Mesendoderm (in vitro differentiated cells): ENCODE measurements around the gene ADAM15.

Experiments
- DNase-seq: peaks from one replicate; pipeline ENCODE4 v3.0.0; 2013
- H2AK5ac ChIP-seq: 2 replicates; pipeline ENCODE4 v1.6.1; 2013; ENCODE audit warnings: low read length, inconsistent platforms
- H2BK120ac ChIP-seq: 2 replicates; pipeline ENCODE4 v1.6.1; 2013; ENCODE audit warnings: low read depth, mild to moderate bottlenecking, low read length, moderate library complexity, mixed read lengths
- H2BK15ac ChIP-seq: replicated peaks from 2 replicates; pipeline ENCODE4 v1.6.1; 2013; ENCODE audit warnings: low read depth, mild to moderate bottlenecking, moderate library complexity
- H2BK5ac ChIP-seq: 2 replicates; pipeline ENCODE4 v1.6.1; 2013; ENCODE audit warnings: low read length, inconsistent platforms
- H3K18ac ChIP-seq: 2 replicates; pipeline ENCODE4 v1.6.1; 2013; ENCODE audit warnings: mild to moderate bottlenecking, low read length, mixed read lengths
- H3K23ac ChIP-seq: one replicate; pipeline ENCODE4 v1.6.1; 2013; ENCODE audit warnings: low read length
- H3K27ac ChIP-seq: 2 replicates; pipeline ENCODE4 v1.5.1; 2013; ENCODE audit warnings: low read depth, mild to moderate bottlenecking, inconsistent platforms, low read length, moderate library complexity
- H3K27me3 ChIP-seq: 2 replicates; pipeline ENCODE4 v1.6.1; 2013; ENCODE audit warnings: low read length, control low read depth, mild to moderate bottlenecking, inconsistent platforms; ENCODE audit not compliant: insufficient read depth, poor library complexity
- H3K36me3 ChIP-seq: 2 replicates; pipeline ENCODE4 v1.6.1; 2013; ENCODE audit warnings: low read length, inconsistent platforms; ENCODE audit not compliant: control insufficient read depth, insufficient read depth
- H3K4ac ChIP-seq: one replicate; pipeline ENCODE4 v1.6.1; 2013; ENCODE audit warnings: low read depth, mild to moderate bottlenecking, low read length, moderate library complexity
- H3K4me1 ChIP-seq: 2 replicates; pipeline ENCODE4 v1.6.1; 2013; ENCODE audit warnings: low read depth, low read length, inconsistent platforms; ENCODE audit not compliant: control insufficient read depth
- H3K4me2 ChIP-seq: 2 replicates; pipeline ENCODE4 v1.6.1; 2013; ENCODE audit warnings: low read length
- H3K4me3 ChIP-seq: 2 replicates; pipeline ENCODE4 v1.5.1; 2013; ENCODE audit warnings: mild to moderate bottlenecking, low read length
- H3K56ac ChIP-seq: one replicate; pipeline ENCODE4 v1.6.1; 2013; ENCODE audit warnings: low read length
- H3K79me1 ChIP-seq: 2 replicates; pipeline ENCODE4 v1.6.1; 2013; ENCODE audit warnings: low read length, inconsistent platforms
- H3K79me2 ChIP-seq: 2 replicates; pipeline ENCODE4 v1.6.1; 2013; ENCODE audit warnings: mild to moderate bottlenecking, low read length; ENCODE audit not compliant: control insufficient read depth, insufficient read depth
- H3K9ac ChIP-seq: 2 replicates; pipeline ENCODE4 v1.6.1; 2013; ENCODE audit warnings: low read length, inconsistent platforms
- H4K5ac ChIP-seq: one replicate; pipeline ENCODE4 v1.6.1; 2013; ENCODE audit warnings: low read length
- H4K8ac ChIP-seq: one replicate; pipeline ENCODE4 v1.6.1; 2013; ENCODE audit warnings: low read depth, mild to moderate bottlenecking, control low read depth, low read length, moderate library complexity
- WGBS: extraction: QIAGEN DNeasy Blood & Tissue Kit; methylation state at CpG from one replicate; pipeline ENCODE4 v1.1.7; 2013; ENCODE audit warnings: low lambda C conversion rate, missing lambda C conversion rate; ENCODE audit not compliant: insufficient coverage; ENCODE audit errors: extremely low coverage; 5-methylcytosine and 5-hydroxymethylcytosine counted together

The ADAM15 gene

DNA sequence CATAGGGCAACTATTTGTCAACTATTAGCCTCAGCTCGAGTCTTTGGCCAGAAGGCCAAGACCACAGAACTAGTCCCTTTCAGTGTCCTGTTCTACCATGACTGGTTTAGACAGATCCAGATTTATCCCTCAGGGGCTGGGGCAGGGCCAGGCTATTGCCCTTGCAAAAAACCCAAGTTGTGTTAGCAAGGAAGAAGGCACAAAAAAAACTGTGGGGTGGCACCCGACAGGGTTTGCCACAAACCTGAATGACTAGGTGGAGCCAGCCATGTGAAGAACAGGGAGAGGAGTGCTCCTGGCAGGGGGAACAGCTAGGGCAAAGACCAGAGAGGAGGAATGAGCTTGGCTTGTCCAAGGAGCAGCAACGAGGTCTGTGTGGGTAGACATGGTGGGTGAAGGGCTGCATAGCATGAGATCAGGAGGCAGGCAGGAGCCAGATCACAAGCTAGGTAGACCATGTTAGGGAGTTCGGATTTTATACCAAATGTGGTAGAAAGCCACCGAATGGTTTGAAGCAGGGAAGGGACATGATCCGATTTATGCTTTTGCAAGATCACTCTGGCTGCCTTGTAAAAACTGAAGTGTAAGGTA is 13.2 kb upstream of the ADAM15 start:
- H3K56ac ChIP-seq: no peak overlapping the region
- no peak overlapping the region for H2BK5ac ChIP-seq
- H3K27ac ChIP-seq: no peak overlapping the region
- no peak overlapping the region for H3K23ac ChIP-seq
- H3K18ac ChIP-seq: no peak overlapping the region
- H3K79me2 ChIP-seq: no peaks in the 10 kb centered on the region
- H4K8ac ChIP-seq: no peak overlapping the region
- H4K5ac ChIP-seq: no peak overlapping the region
- no CpG with 5 or more reads among the region's 6 CpGs for WGBS
- no peaks in the 10 kb centered on the region for H3K4me1 ChIP-seq
- H3K27me3 ChIP-seq: no peaks in the 10 kb centered on the region
- no peak overlapping the region for H2BK120ac ChIP-seq
- no peak overlapping the region for H3K4ac ChIP-seq
- no peak for DNase-seq
- no peak overlapping the region for H3K4me2 ChIP-seq
- H3K79me1 ChIP-seq: no peaks in the 10 kb centered on the region
- no peaks in the 10 kb centered on the region for H3K36me3 ChIP-seq
- no peak overlapping the region for H3K4me3 ChIP-seq
- H2AK5ac ChIP-seq: no peak overlapping the region
- H3K9ac ChIP-seq: no peak overlapping the region
- no peak overlapping the region for H2BK15ac ChIP-seq

DNA sequence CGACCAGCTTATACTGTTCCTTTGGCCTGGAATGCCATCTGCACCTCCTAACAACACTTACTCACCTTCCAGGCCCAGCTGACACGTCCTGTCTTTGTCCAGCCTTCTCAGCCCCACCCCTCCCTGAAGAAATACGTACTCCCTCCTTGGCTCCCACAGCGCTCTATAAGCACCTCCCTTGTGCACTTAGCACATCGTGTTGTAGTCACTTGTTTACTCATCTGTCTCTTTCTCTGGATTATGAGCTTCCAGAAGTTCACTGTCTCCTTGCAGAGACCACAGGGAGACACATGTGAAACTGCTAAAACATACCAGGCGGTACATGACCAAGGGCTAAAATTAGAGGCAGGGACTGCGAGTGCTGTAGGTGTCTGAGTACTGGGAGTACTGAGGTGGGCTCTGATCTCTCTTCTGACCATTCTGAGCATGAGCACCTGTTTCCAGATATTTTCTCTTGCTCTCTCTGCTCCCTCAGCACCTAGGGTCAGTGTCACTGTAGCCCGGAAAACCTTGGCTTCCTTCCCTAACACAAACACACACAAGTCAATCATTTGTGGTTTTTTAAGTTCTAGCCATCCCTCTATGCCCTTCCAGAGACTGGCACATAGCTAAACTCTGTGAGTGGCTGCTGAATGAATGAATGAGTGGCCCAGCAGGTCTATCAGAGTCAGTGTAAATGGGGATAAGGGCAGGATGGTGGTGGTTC is 12.4 kb upstream of the ADAM15 start:
- H2BK5ac ChIP-seq: no peak overlapping the region
- no peaks in the 10 kb centered on the region for H3K36me3 ChIP-seq
- no peak overlapping the region for H4K8ac ChIP-seq
- H3K4me1 ChIP-seq: no peaks in the 10 kb centered on the region
- no peak overlapping the region for H3K4ac ChIP-seq
- no peak overlapping the region for H2AK5ac ChIP-seq
- no peak overlapping the region for H4K5ac ChIP-seq
- no peaks in the 10 kb centered on the region for H3K27me3 ChIP-seq
- H3K27ac ChIP-seq: no peak overlapping the region
- WGBS: no CpG with 5 or more reads among the region's 8 CpGs
- no peak for DNase-seq
- no peak overlapping the region for H2BK15ac ChIP-seq
- no peaks in the 10 kb centered on the region for H3K79me2 ChIP-seq
- H3K4me3 ChIP-seq: no peak overlapping the region
- H3K9ac ChIP-seq: no peak overlapping the region
- H3K56ac ChIP-seq: no peak overlapping the region
- no peak overlapping the region for H3K23ac ChIP-seq
- no peak overlapping the region for H3K18ac ChIP-seq
- no peak overlapping the region for H2BK120ac ChIP-seq
- H3K79me1 ChIP-seq: no peaks in the 10 kb centered on the region
- H3K4me2 ChIP-seq: no peak overlapping the region

DNA sequence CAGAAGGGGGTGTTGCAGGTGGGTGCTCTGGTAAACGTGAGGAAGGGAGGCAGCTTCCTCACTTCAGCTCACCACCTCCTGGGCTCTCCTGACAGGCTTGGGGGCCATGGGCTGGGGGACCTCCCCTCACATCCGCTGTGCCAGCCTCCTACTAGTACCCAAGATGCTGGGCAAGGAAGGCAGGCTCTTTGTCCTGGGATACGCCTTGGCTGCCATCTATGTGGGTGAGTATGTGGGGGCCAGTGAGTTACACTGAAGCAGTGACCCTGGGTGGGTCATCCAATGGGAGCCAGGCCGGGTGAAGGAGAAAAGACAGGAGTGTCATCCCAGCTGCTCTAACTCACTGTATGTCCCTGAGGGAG is 11.8 kb upstream of the ADAM15 start:
- H3K27me3 ChIP-seq: no peaks in the 10 kb centered on the region
- no peak overlapping the region for H2BK15ac ChIP-seq
- H3K79me2 ChIP-seq: no peaks in the 10 kb centered on the region
- no peak overlapping the region for H3K23ac ChIP-seq
- no peak for DNase-seq
- no peaks in the 10 kb centered on the region for H3K4me1 ChIP-seq
- H3K27ac ChIP-seq: no peak overlapping the region
- H4K5ac ChIP-seq: no peak overlapping the region
- no peaks in the 10 kb centered on the region for H3K36me3 ChIP-seq
- H3K9ac ChIP-seq: no peak overlapping the region
- no peak overlapping the region for H3K4ac ChIP-seq
- no peak overlapping the region for H4K8ac ChIP-seq
- no peaks in the 10 kb centered on the region for H3K79me1 ChIP-seq
- no peak overlapping the region for H3K56ac ChIP-seq
- WGBS: no CpG with 5 or more reads among the region's 4 CpGs
- no peak overlapping the region for H3K18ac ChIP-seq
- H2AK5ac ChIP-seq: no peak overlapping the region
- no peak overlapping the region for H3K4me3 ChIP-seq
- H2BK5ac ChIP-seq: no peak overlapping the region
- no peak overlapping the region for H2BK120ac ChIP-seq
- no peak overlapping the region for H3K4me2 ChIP-seq

DNA sequence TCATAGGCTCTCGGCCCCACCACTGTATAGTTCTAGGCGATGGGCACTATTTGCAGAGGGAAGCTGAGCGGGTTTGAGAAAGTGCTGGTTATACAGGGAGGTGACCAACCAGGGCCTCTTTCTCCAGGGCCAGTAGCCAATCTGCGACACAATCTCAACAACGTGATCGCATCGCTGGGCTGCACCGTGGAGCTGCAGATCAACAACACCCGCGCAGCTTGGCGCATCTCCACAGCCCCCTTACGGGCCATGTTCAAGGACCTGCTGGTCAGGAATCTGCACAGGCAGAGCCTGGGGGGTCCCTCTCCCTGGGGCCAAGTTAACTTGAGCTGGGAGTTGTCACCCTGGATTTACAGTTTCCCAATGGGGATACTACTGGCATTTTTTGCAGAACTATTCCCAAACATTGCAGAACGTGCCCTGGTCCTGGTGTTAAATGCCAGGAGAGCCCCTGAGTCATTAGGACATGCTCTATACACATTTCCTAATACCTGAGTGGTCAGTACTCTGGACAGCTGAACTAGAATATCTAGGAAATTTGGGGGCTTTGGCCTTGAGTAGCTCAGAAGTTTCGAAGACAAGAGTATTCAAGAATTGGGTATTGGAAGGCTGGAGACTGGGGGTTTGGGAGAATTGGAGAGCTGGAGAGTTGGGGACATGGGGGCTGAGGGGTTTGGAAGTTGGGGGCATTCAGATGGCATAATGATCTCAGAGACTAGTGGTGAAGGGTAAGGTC is 10.6 kb upstream of the ADAM15 start:
- H3K27me3 ChIP-seq: no peaks in the 10 kb centered on the region
- H3K27ac ChIP-seq: no peak overlapping the region
- peaks cover 2% of the 10 kb centered on the region for H3K4me1 ChIP-seq
- no CpG with 5 or more reads among the region's 14 CpGs for WGBS
- no peaks in the 10 kb centered on the region for H3K79me1 ChIP-seq
- no peak overlapping the region for H3K56ac ChIP-seq
- no peak overlapping the region for H3K4me3 ChIP-seq
- H3K23ac ChIP-seq: no peak overlapping the region
- H3K4ac ChIP-seq: no peak overlapping the region
- no peak for DNase-seq
- no peak overlapping the region for H2BK120ac ChIP-seq
- H3K36me3 ChIP-seq: no peaks in the 10 kb centered on the region
- H4K5ac ChIP-seq: no peak overlapping the region
- H3K9ac ChIP-seq: no peak overlapping the region
- no peak overlapping the region for H4K8ac ChIP-seq
- no peaks in the 10 kb centered on the region for H3K79me2 ChIP-seq
- H2AK5ac ChIP-seq: no peak overlapping the region
- H3K18ac ChIP-seq: no peak overlapping the region
- no peak overlapping the region for H2BK5ac ChIP-seq
- H3K4me2 ChIP-seq: no peak overlapping the region
- no peak overlapping the region for H2BK15ac ChIP-seq

DNA sequence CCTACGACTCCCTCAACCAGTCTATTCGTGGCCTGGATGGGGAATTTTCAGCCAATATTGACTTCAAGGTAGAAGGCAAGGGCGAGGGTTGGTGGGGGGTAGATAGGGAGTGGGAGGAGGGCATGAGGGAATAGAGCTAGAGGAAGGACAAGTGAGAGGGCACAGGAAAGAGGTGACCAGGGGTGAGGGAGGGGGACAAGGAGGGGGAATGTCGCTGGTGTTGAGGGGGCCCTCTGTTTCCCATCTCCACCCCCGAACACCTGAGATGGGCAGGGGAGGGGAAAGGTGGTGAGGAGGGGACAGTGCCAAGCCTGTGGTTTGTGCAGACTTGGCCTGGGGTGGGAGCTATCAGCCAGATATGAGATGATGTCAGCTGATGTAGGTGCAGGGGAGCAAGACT is 8.3 kb upstream of the ADAM15 start:
- Histone ChIP-seq H3K79me1 (no peaks in the 10 kb centered on the region), H3K4me1 (peaks cover 2% of the 10 kb centered on the region), H3K18ac (no peak overlapping the region), H3K4me2 (no peak overlapping the region), H3K79me2 (no peaks in the 10 kb centered on the region), H3K4ac (no peak overlapping the region), H3K27ac (no peak overlapping the region), H3K27me3 (no peaks in the 10 kb centered on the region), H3K36me3 (no peaks in the 10 kb centered on the region), H3K4me3 (no peak overlapping the region), H3K56ac (no peak overlapping the region), H4K5ac (no peak overlapping the region), H2AK5ac (no peak overlapping the region), H2BK5ac (no peak overlapping the region), H4K8ac (no peak overlapping the region), H3K9ac (no peak overlapping the region), H2BK120ac (no peak overlapping the region), H3K23ac (no peak overlapping the region), H2BK15ac (no peak overlapping the region)
- DNase-seq: no peak
- no CpG with 5 or more reads among the region's 5 CpGs for WGBS
